Choroid plexus epithelial cell (primary cell): Measurements from ENCODE around the gene CEP120.

Experiments
- DNase-seq: peaks from one replicate; pipeline ENCODE4 v3.0.0-alpha.2; 2010; ENCODE audit warnings: low read depth
- H3K4me3 ChIP-seq: 2 replicates; pipeline ENCODE4 v1.5.1; 2011; ENCODE audit warnings: low read depth, mild to moderate bottlenecking, control low read depth, low read length, moderate library complexity
- CTCF ChIP-seq: conservative IDR thresholded peaks from 2 replicates; pipeline ENCODE4 v1.5.1; 2011; ENCODE audit warnings: low read depth, mild to moderate bottlenecking, control low read depth, inconsistent platforms, low read length, moderate library complexity

The CEP120 gene

DNA sequence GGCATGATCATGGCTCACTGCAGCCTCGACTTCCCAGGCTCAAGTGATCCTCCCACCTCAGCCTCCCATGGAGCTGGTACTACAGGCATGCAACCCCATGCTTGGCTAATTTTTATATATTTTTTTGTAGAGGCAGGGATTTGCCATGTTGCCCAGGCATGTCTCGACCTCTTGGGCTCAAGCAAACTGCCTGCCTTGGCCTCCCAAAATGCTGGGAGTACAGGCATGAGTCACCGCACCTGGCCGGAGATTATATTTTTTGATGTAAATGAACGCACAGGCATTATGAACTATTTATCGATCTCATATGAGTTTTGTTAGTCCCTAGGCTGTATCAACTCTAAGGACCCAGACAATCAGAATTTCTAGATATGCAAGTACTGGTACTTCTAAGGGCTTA is 25.5 kb upstream of the CEP120 start:
- no peak for TF ChIP-seq CTCF
- no peak for DNase-seq
- no peak overlapping the region for H3K4me3 ChIP-seq

DNA sequence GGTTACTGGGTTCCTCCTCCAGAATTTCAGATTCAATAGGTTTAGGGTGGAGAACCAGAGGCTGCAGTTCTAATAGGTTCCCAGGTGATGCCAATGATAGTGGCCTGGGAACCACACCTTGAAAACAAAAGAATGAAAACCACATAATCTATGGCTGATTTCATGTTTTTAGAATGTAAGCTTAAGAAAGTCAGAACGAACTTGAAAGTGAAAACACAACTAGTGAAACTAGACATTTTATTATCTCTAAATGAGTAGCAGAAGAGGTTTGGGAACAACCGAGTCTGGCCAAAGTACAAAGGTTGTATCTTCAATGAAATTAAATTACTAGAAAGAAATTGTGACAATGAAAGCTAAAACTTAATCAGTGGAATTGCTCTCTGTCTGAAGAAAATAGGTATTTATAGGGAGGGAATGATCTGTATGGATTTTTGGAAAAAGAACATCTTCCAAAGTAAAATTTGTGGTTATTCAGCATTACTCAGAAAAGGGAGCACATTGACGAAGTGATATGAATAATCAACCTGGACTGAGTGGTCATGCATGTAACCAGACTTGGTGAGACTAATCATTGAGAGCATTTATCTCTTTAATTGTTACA is 24.9 kb upstream of the CEP120 start:
- no peak for DNase-seq

DNA sequence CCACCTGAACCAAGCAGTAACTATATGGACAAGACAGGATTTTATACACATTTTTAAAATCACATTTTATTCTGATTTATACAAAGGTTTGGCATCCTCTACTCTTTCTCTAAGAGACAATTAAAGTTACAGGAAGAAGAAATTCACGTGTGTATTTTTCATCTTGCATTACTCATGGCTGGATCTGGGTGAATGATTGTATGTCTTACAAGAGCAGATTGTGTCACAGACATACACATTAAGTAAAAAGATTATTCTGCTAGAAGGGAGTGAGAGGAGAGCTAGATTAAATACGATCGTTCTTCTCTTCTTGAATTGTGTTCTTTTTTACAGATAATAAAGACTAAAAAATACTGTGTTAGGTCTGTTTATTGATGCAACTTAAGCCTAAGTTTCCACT is 20.8 kb upstream of the CEP120 start:
- H3K4me3 ChIP-seq, result no peak overlapping the region
- no peak for DNase-seq
- no peak for TF ChIP-seq CTCF

More for the DNA sequence above, 24.9 kb upstream of the CEP120 start:
- TF ChIP-seq CTCF, result no peak
- H3K4me3 ChIP-seq, result no peak overlapping the region

GRCh38 chr5:123441408-123441807 is 18.2 kb upstream of the CEP120 start:
- no peak for DNase-seq
- H3K4me3 ChIP-seq, result no peak overlapping the region
- no peak for TF ChIP-seq CTCF

GRCh38 chr5:123440456-123441181 is 17.4 kb upstream of the CEP120 start:
- no peak for DNase-seq
- TF ChIP-seq CTCF, result no peak
- H3K4me3 ChIP-seq, result no peak overlapping the region

- no peak overlapping the region for H3K4me3 ChIP-seq
- no peak for TF ChIP-seq CTCF
- DNase-seq, result peak; percentile 47
These were observed 16.5 kb upstream of the CEP120 start for GRCh38 chr5:123439709-123440108.

GRCh38 chr5:123438902-123439301 is 15.7 kb upstream of the CEP120 start:
- TF ChIP-seq CTCF, result no peak
- DNase-seq, result no peak
- no peak overlapping the region for H3K4me3 ChIP-seq
